WTC11 (cell line): Measurements from ENCODE around the gene TOMM40L. TPM values are rescaled to one million over a fixed set of nuclear protein-coding genes. Genes with fewer than 3 reads are reported as not detected.

Experiments used
- ATAC-seq: fragments of 200-7000 bp; cut with Tn5 transposase; 2 replicates; pipeline ENCODE4 v1.10.0; 2021; ENCODE audit warnings: mild to moderate bottlenecking, moderate library complexity
- CTCF ChIA-PET: fragments of 300-600 bp; sonication (Branson Sonifier 250); formaldehyde crosslinking; loops from one replicate; lab custom pipeline; 2021; ENCODE audit warnings: antibody characterized with exemption; lab: Charles Lee
- POLR2A ChIA-PET: fragments of 350-600 bp; sonication (Branson Sonifier 250); formaldehyde crosslinking; loops from one replicate; lab custom pipeline; 2021; ENCODE audit warnings: antibody characterized with exemption; lab: Charles Lee
- DNase-seq: peaks from one replicate; pipeline ENCODE4 v3.0.0; 2021; ENCODE audit warnings: low spot score
- H3K27ac Mint-ChIP-seq: 2 replicates; pipeline ENCODE4 v1.8.0; 2021; ENCODE audit warnings: mixed read lengths
- H3K27me3 Mint-ChIP-seq: 2 replicates; pipeline ENCODE4 v1.8.0; 2021; ENCODE audit warnings: low read depth, mild to moderate bottlenecking, moderate library complexity, mixed read lengths
- H3K36me3 Mint-ChIP-seq: 2 replicates; pipeline ENCODE4 v1.8.0; 2021; ENCODE audit warnings: mixed read lengths
- H3K4me1 Mint-ChIP-seq: 2 replicates; pipeline ENCODE4 v1.8.0; 2022; ENCODE audit warnings: mixed read lengths
- H3K4me3 Mint-ChIP-seq: 2 replicates; pipeline ENCODE4 v1.8.0; 2021; ENCODE audit warnings: mild to moderate bottlenecking, moderate library complexity, mixed read lengths
- H3K9me3 Mint-ChIP-seq: 2 replicates; pipeline ENCODE4 v1.8.0; 2021; ENCODE audit warnings: mixed read lengths
- ATF2 ChIP-seq: sonication (generic); formaldehyde crosslinking; IDR thresholded peaks from 2 replicates; pipeline ENCODE4 v1.8.1; 2022; ENCODE audit warnings: low read depth, missing genetic modification reagents, borderline replicate concordance
- ELF4 ChIP-seq: sonication (generic); formaldehyde crosslinking; IDR thresholded peaks from 2 replicates; pipeline ENCODE4 v1.8.1; 2022; ENCODE audit warnings: low read depth, mild to moderate bottlenecking, moderate library complexity, missing genetic modification reagents
- FOXJ3 ChIP-seq: sonication (generic); formaldehyde crosslinking; IDR thresholded peaks from 2 replicates; pipeline ENCODE4 v1.9.0; 2021; ENCODE audit warnings: missing genetic modification reagents, mild to moderate bottlenecking, borderline replicate concordance
- HMGA2 ChIP-seq: fragments of 250-450 bp; sonication (Bioruptor Pico); IDR thresholded peaks from 2 replicates; pipeline ENCODE4 v1.4.0; 2021; ENCODE audit warnings: mild to moderate bottlenecking, moderate library complexity
- IRF2 ChIP-seq: sonication (generic); formaldehyde crosslinking; IDR thresholded peaks from 2 replicates; pipeline ENCODE4 v1.8.0; 2022; ENCODE audit warnings: low read depth, missing genetic modification reagents, borderline replicate concordance
- JAZF1 ChIP-seq: fragments of 250-450 bp; sonication (Bioruptor Pico); IDR thresholded peaks from 2 replicates; pipeline ENCODE4 v1.9.0; 2021; ENCODE audit warnings: moderate library complexity, mild to moderate bottlenecking, inconsistent platforms
- MXD4 ChIP-seq: fragments of 250-450 bp; sonication (Bioruptor Pico); IDR thresholded peaks from 2 replicates; pipeline ENCODE4 v1.8.0; 2021; ENCODE audit warnings: mild to moderate bottlenecking, moderate library complexity, borderline replicate concordance
- SMAD4 ChIP-seq: sonication (generic); formaldehyde crosslinking; IDR thresholded peaks from 2 replicates; pipeline ENCODE4 v1.8.0; 2022; ENCODE audit warnings: mild to moderate bottlenecking, missing genetic modification reagents
- USF1 ChIP-seq: sonication (generic); formaldehyde crosslinking; IDR thresholded peaks from 2 replicates; pipeline ENCODE4 v1.8.0; 2022; ENCODE audit warnings: mild to moderate bottlenecking, missing genetic modification reagents
- ZBTB21 ChIP-seq: sonication (generic); formaldehyde crosslinking; IDR thresholded peaks from 2 replicates; pipeline ENCODE4 v1.8.1; 2023; ENCODE audit warnings: mild to moderate bottlenecking, missing genetic modification reagents, borderline replicate concordance
- ZNF232 ChIP-seq: sonication (generic); formaldehyde crosslinking; IDR thresholded peaks from 2 replicates; pipeline ENCODE4 v1.8.0; 2022; ENCODE audit warnings: mild to moderate bottlenecking, missing genetic modification reagents
- ZNF396 ChIP-seq: fragments of 250-450 bp; sonication (Bioruptor Pico); IDR thresholded peaks from 2 replicates; pipeline ENCODE4 v1.8.0; 2021; ENCODE audit warnings: mild to moderate bottlenecking, moderate library complexity, borderline replicate concordance
- ZNF423 ChIP-seq: fragments of 250-450 bp; sonication (Bioruptor Pico); IDR thresholded peaks from 2 replicates; pipeline ENCODE4 v2.1.2; 2022; ENCODE audit warnings: mild to moderate bottlenecking, moderate library complexity
- ZNF425 ChIP-seq: fragments of 250-450 bp; sonication (Bioruptor Pico); conservative IDR thresholded peaks from 2 replicates; pipeline ENCODE4 v1.9.0; 2021; ENCODE audit warnings: mild to moderate bottlenecking
- total RNA-seq: library from RNA; stranded (reverse); gene quantifications from 3 replicates; pipeline ENCODE4 v1.2.3, GENCODE V29; 2021
- TF ChIP-seq, protein P1 (sequence below): sonication (generic); formaldehyde crosslinking; IDR thresholded peaks from 2 replicates; pipeline ENCODE4 v1.8.1; 2023; ENCODE audit warnings: mild to moderate bottlenecking, missing genetic modification reagents
- TF ChIP-seq, protein P2 (sequence below): fragments of 250-450 bp; sonication (Bioruptor Pico); IDR thresholded peaks from 2 replicates; pipeline ENCODE4 v1.9.0; 2021; ENCODE audit warnings: mild to moderate bottlenecking, borderline replicate concordance
- TF ChIP-seq, protein P3 (sequence below): sonication (generic); formaldehyde crosslinking; IDR thresholded peaks from 2 replicates; pipeline ENCODE4 v1.8.0; 2022; ENCODE audit warnings: missing genetic modification reagents
- TF ChIP-seq, protein P4 (sequence below): sonication (generic); formaldehyde crosslinking; IDR thresholded peaks from 2 replicates; pipeline ENCODE4 v1.8.1; 2022; ENCODE audit warnings: mild to moderate bottlenecking, missing genetic modification reagents, moderate library complexity, borderline replicate concordance
- TF ChIP-seq, protein P5 (sequence below): fragments of 250-450 bp; sonication (Bioruptor Pico); IDR thresholded peaks from 2 replicates; pipeline ENCODE4 v1.8.0; 2021; ENCODE audit warnings: mild to moderate bottlenecking

The TOMM40L gene
- total RNA-seq, 1 experiment from 2014 or later, result 16.9 TPM

DNA sequence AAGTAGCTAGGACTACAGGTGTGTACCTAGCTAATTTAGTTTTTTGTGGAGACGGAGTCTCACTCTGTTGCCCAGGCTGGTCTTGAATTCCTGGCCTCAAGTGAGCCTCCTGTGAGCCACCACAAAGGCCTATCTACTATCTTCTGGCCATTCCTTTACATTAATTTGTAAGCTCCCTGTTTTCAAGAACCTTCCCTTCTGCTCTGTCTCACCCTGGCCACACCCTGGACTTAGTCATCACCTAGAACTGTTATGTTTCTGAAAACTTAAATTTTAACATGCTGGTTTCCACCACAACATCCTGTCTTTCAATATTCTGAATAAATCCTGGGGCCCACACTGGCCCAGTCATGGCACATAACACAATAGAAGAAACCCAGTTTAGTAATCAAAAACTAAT, 43.6 kb upstream of the TOMM40L start (continued):
- TF ChIP-seq, protein P1, sequence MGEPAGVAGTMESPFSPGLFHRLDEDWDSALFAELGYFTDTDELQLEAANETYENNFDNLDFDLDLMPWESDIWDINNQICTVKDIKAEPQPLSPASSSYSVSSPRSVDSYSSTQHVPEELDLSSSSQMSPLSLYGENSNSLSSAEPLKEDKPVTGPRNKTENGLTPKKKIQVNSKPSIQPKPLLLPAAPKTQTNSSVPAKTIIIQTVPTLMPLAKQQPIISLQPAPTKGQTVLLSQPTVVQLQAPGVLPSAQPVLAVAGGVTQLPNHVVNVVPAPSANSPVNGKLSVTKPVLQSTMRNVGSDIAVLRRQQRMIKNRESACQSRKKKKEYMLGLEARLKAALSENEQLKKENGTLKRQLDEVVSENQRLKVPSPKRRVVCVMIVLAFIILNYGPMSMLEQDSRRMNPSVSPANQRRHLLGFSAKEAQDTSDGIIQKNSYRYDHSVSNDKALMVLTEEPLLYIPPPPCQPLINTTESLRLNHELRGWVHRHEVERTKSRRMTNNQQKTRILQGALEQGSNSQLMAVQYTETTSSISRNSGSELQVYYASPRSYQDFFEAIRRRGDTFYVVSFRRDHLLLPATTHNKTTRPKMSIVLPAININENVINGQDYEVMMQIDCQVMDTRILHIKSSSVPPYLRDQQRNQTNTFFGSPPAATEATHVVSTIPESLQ (CRISPR knock-in tag), result no peak
- TF ChIP-seq, protein P2, sequence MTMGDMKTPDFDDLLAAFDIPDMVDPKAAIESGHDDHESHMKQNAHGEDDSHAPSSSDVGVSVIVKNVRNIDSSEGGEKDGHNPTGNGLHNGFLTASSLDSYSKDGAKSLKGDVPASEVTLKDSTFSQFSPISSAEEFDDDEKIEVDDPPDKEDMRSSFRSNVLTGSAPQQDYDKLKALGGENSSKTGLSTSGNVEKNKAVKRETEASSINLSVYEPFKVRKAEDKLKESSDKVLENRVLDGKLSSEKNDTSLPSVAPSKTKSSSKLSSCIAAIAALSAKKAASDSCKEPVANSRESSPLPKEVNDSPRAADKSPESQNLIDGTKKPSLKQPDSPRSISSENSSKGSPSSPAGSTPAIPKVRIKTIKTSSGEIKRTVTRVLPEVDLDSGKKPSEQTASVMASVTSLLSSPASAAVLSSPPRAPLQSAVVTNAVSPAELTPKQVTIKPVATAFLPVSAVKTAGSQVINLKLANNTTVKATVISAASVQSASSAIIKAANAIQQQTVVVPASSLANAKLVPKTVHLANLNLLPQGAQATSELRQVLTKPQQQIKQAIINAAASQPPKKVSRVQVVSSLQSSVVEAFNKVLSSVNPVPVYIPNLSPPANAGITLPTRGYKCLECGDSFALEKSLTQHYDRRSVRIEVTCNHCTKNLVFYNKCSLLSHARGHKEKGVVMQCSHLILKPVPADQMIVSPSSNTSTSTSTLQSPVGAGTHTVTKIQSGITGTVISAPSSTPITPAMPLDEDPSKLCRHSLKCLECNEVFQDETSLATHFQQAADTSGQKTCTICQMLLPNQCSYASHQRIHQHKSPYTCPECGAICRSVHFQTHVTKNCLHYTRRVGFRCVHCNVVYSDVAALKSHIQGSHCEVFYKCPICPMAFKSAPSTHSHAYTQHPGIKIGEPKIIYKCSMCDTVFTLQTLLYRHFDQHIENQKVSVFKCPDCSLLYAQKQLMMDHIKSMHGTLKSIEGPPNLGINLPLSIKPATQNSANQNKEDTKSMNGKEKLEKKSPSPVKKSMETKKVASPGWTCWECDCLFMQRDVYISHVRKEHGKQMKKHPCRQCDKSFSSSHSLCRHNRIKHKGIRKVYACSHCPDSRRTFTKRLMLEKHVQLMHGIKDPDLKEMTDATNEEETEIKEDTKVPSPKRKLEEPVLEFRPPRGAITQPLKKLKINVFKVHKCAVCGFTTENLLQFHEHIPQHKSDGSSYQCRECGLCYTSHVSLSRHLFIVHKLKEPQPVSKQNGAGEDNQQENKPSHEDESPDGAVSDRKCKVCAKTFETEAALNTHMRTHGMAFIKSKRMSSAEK (CRISPR knock-in tag), result no peak

DNA sequence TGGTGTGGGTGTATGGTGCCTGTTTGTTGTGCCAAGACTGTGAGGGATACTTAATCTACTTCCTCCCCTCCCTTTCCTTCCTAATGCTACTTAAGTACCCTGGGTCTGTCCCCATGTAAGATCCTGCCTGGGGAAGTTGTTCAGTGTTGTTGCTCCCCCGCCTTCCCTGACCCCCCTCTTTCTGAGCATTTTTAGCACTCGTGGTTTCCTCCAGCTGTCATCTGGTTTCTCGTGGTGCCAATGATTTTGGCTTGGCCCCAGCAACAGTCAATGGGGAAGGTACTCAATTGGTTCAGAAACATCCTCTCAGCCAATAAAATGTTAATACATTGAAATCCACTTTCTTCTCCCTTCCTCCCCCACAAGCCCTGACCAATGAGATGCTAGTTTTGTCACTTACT, 40.6 kb upstream of the TOMM40L start:
- CTCF ChIA-PET, result no interaction called here
- TF ChIP-seq ZBTB21 (CRISPR knock-in tag), result no peak
- TF ChIP-seq IRF2, result no peak
- TF ChIP-seq, protein P3, sequence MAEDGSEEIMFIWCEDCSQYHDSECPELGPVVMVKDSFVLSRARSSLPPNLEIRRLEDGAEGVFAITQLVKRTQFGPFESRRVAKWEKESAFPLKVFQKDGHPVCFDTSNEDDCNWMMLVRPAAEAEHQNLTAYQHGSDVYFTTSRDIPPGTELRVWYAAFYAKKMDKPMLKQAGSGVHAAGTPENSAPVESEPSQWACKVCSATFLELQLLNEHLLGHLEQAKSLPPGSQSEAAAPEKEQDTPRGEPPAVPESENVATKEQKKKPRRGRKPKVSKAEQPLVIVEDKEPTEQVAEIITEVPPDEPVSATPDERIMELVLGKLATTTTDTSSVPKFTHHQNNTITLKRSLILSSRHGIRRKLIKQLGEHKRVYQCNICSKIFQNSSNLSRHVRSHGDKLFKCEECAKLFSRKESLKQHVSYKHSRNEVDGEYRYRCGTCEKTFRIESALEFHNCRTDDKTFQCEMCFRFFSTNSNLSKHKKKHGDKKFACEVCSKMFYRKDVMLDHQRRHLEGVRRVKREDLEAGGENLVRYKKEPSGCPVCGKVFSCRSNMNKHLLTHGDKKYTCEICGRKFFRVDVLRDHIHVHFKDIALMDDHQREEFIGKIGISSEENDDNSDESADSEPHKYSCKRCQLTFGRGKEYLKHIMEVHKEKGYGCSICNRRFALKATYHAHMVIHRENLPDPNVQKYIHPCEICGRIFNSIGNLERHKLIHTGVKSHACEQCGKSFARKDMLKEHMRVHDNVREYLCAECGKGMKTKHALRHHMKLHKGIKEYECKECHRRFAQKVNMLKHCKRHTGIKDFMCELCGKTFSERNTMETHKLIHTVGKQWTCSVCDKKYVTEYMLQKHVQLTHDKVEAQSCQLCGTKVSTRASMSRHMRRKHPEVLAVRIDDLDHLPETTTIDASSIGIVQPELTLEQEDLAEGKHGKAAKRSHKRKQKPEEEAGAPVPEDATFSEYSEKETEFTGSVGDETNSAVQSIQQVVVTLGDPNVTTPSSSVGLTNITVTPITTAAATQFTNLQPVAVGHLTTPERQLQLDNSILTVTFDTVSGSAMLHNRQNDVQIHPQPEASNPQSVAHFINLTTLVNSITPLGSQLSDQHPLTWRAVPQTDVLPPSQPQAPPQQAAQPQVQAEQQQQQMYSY, result no peak
- TF ChIP-seq HMGA2 (CRISPR knock-in tag), result no peak
- TF ChIP-seq ZNF423, result no peak
- no peak for TF ChIP-seq JAZF1
- TF ChIP-seq USF1, result no peak
- no peak for TF ChIP-seq ZNF232 (CRISPR knock-in tag)
- TF ChIP-seq ATF2, result no peak
- TF ChIP-seq FOXJ3 (CRISPR knock-in tag), result no peak
- no peak for TF ChIP-seq ELF4 (CRISPR knock-in tag)
- no peak for TF ChIP-seq ZNF425 (CRISPR knock-in tag)
- TF ChIP-seq SMAD4, result no peak
- TF ChIP-seq, protein P4, sequence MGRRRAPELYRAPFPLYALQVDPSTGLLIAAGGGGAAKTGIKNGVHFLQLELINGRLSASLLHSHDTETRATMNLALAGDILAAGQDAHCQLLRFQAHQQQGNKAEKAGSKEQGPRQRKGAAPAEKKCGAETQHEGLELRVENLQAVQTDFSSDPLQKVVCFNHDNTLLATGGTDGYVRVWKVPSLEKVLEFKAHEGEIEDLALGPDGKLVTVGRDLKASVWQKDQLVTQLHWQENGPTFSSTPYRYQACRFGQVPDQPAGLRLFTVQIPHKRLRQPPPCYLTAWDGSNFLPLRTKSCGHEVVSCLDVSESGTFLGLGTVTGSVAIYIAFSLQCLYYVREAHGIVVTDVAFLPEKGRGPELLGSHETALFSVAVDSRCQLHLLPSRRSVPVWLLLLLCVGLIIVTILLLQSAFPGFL (CRISPR knock-in tag), result no peak
- TF ChIP-seq, protein P5, sequence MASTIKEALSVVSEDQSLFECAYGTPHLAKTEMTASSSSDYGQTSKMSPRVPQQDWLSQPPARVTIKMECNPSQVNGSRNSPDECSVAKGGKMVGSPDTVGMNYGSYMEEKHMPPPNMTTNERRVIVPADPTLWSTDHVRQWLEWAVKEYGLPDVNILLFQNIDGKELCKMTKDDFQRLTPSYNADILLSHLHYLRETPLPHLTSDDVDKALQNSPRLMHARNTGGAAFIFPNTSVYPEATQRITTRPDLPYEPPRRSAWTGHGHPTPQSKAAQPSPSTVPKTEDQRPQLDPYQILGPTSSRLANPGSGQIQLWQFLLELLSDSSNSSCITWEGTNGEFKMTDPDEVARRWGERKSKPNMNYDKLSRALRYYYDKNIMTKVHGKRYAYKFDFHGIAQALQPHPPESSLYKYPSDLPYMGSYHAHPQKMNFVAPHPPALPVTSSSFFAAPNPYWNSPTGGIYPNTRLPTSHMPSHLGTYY (CRISPR knock-in tag), result no peak
- no peak for TF ChIP-seq MXD4 (CRISPR knock-in tag)
- TF ChIP-seq ZNF396 (CRISPR knock-in tag), result no peak

More for the DNA sequence above, 40.6 kb upstream of the TOMM40L start:
- POLR2A ChIA-PET, result no interaction called here
- no peaks in the 10 kb centered on the region for H3K9me3 Mint-ChIP-seq
- no peak overlapping the region for H3K27ac Mint-ChIP-seq
- H3K4me1 Mint-ChIP-seq, result 0 out of 2 replicates have a peak, but pooled peaks cover 4% of the 10 kb centered on the region
- no peaks in the 10 kb centered on the region; the same call in 1 of the 2 replicates for H3K27me3 Mint-ChIP-seq
- H3K36me3 Mint-ChIP-seq, result no peaks in the 10 kb centered on the region
- DNase-seq (no peak), ATAC-seq (no peak)
- H3K4me3 Mint-ChIP-seq, result no peak overlapping the region
